Sigmoid colon (tissue), 7 donors: ENCODE data around the gene BCAR3. TPM values are rescaled to one million over a fixed set of nuclear protein-coding genes. Genes with fewer than 3 reads are reported as not detected.

ENCODE experiments used
- DNase-seq: peaks from one replicate; pipeline ENCODE4 v3.0.0-alpha.2; 2019
- H3K27ac ChIP-seq, 4 donors: fragments of 200-600 bp; sonication (generic); one replicate each; pipeline ENCODE4 v1.5.1; 2016 to 2019; ENCODE audit warnings: mild to moderate bottlenecking in 1 of 4
- H3K27me3 ChIP-seq, 3 donors: fragments of 200-600 bp; sonication (generic); one replicate each; pipeline ENCODE4 v1.5.1; 2019; ENCODE audit warnings: mild to moderate bottlenecking in 1 of 3
- H3K36me3 ChIP-seq, 4 donors: fragments of 200-600 bp; sonication (generic); one replicate each; pipeline ENCODE4 v1.5.1; 2016 to 2019
- H3K4me1 ChIP-seq, 4 donors: fragments of 200-600 bp; sonication (generic); one replicate each; pipeline ENCODE4 v1.5.1; 2017 to 2019
- H3K4me3 ChIP-seq, 4 donors: fragments of 200-600 bp; sonication (generic); one replicate each; pipeline ENCODE4 v1.5.1; 2017 to 2019; ENCODE audit warnings: mild to moderate bottlenecking in 2 of 4, moderate library complexity in 1 of 4
- H3K9me3 ChIP-seq, 4 donors: fragments of 200-600 bp in 3 of 4; sonication (generic) in 3 of 4; one replicate each; pipeline versions ENCODE4 v1.5.1 to v1.6.1; 2013 to 2019
- EP300 ChIP-seq, 4 donors: sonication (generic); formaldehyde crosslinking; IDR thresholded peaks; one replicate each; pipeline ENCODE4 v1.6.1; 2017; ENCODE audit warnings: antibody characterized with exemption in 4 of 4
- POLR2A ChIP-seq, 2 donors: fragments of 450-650 bp; IDR thresholded peaks; one replicate each; pipeline ENCODE4 v1.6.1; 2016; ENCODE audit warnings: antibody characterized with exemption in 2 of 2, mild to moderate bottlenecking in 2 of 2, moderate library complexity in 2 of 2
- POLR2AphosphoS5 ChIP-seq, 4 donors: sonication (generic); formaldehyde crosslinking; IDR thresholded peaks; one replicate each; pipeline ENCODE4 v1.6.1; 2017; ENCODE audit warnings: antibody characterized with exemption in 4 of 4
- WGBS, 2 donors: extraction: QIAGEN DNeasy Blood & Tissue Kit; methylation state at CpG; one replicate each; pipeline ENCODE4 v1.1.7; 2013; 5-methylcytosine and 5-hydroxymethylcytosine counted together
- intact Hi-C: fragments of 100-400 bp; cut with DNase I; formaldehyde crosslinking; loops from one replicate; pipeline ENCODE4 v1.15.1; 2023
- polyA plus RNA-seq, 3 donors: library from polyadenylated mRNA; stranded (reverse); fragments of 200-250 nt; gene quantifications; one replicate each; pipeline ENCODE4 v1.2.3, GENCODE V29; 2013
- total RNA-seq, 4 donors: library from RNA; depleted of rRNA; stranded (reverse); fragments of >200 nt; gene quantifications; one replicate each; pipeline ENCODE4 v1.1.0, GENCODE V29; 2016
- TF ChIP-seq, protein P1 (sequence below), 4 experiments: fragments of 450-650 bp in 3 of 4; fragments of 200-600 bp in 1 of 4; IDR thresholded peaks; one replicate each; pipeline ENCODE4 v1.5.1; 2016 to 2019; ENCODE audit warnings: antibody characterized with exemption in 4 of 4, mild to moderate bottlenecking in 3 of 4, moderate library complexity in 2 of 4
- donor health status: healthy with polysubstance abuse.
- donor health status: Bipolar disorder and iron deficiency.
- donor health status: healthy.

The BCAR3 gene
- total and polyA plus RNA-seq, 7 donors, result 12.3 to 43.2 (median 22.1) TPM

DNA sequence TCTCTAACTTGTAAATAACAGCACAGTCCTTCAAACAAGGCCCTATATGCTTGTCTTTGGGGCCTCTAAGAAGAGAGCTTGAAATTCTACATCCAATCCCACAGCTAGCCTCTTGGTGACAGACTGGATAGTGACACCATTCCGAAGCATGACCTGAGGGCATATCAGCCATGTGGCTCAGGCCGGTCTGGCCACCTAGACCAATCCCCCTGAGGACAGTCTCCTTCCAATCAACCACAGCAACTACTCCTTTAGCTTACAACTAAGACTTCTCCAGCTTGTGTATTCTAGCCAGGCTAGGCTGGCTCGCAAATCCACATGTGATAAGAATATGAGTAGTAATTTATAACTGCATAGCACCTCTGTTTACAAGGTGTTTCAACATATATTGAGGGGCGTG, 14.0 kb downstream of the BCAR3 start:
- TF ChIP-seq, protein P1, sequence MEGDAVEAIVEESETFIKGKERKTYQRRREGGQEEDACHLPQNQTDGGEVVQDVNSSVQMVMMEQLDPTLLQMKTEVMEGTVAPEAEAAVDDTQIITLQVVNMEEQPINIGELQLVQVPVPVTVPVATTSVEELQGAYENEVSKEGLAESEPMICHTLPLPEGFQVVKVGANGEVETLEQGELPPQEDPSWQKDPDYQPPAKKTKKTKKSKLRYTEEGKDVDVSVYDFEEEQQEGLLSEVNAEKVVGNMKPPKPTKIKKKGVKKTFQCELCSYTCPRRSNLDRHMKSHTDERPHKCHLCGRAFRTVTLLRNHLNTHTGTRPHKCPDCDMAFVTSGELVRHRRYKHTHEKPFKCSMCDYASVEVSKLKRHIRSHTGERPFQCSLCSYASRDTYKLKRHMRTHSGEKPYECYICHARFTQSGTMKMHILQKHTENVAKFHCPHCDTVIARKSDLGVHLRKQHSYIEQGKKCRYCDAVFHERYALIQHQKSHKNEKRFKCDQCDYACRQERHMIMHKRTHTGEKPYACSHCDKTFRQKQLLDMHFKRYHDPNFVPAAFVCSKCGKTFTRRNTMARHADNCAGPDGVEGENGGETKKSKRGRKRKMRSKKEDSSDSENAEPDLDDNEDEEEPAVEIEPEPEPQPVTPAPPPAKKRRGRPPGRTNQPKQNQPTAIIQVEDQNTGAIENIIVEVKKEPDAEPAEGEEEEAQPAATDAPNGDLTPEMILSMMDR (IDR thresholded peaks at IDR 0.05), result no peak
- TF ChIP-seq POLR2A (IDR thresholded peaks at IDR 0.05) (no peak), EP300 (IDR thresholded peaks at IDR 0.05) (no peak), POLR2AphosphoS5 (IDR thresholded peaks at IDR 0.05) (no peak)
- H3K27ac ChIP-seq, result peak overlapping the region in 3 of 4 donors; percentile 78 to 86 (median 80)
- no peak for DNase-seq
- H3K27me3 ChIP-seq, result no peaks in the 10 kb centered on the region
- intact Hi-C loops, result loop anchor here (2.0 kb wide), 1 partner anchor 13 kb away; the partner anchor contains the start of gene BCAR3
- no peaks in the 10 kb centered on the region for H3K36me3 ChIP-seq
- H3K9me3 ChIP-seq, result no peaks in the 10 kb centered on the region
- peaks cover 0 to 100% (median 97%) of the 10 kb centered on the region in 4 donors for H3K4me1 ChIP-seq
- H3K4me3 ChIP-seq, result no peak overlapping the region
- 50 to 82% methylated on average over 4 of the region's 4 CpGs for WGBS, 2 donors

DNA sequence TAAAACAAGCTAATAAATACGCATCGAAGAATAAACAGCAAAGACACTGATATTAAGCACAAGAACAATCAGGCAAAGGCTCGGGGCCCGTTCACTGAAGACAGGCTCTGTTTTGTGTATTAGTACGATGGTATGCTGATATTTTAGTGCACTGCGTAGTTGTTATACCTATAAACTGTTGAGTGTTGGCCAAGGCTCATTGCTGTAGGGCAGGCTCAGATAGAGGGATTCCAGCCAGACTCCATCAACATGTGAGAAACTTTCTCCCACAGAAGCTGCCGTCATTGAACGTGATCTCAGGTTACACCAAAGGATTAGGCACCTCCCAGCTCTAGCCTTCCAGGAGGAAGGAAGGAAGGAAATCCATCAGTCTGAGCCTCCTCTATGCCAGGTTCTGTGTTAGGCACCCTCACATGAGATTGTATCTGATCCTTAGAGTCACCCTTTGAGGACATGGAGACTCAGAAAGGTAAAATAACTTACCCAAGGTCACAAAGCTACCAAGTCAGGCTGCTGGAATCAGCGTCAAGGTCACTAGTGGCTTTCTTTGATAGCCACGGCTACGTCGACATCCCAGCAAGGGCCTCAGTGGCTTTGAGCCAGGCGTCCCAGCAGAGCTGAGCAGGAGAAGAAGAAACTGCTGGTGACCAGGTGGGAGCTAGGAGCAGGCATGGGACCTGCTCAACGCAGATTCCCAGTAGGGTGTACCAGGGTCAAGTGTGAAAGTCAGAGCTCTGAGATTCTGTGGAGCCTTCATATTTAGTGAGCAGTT, 14.8 kb downstream of the BCAR3 start:
- 92 to 94% methylated on average over 14 of the region's 14 CpGs for WGBS, 2 donors
- H3K9me3 ChIP-seq, result no peaks in the 10 kb centered on the region
- peaks cover 0 to 100% (median 96%) of the 10 kb centered on the region in 4 donors for H3K4me1 ChIP-seq
- no peaks in the 10 kb centered on the region for H3K27me3 ChIP-seq
- intact Hi-C loops, result loop anchor here (2.0 kb wide), 1 partner anchor 14 kb away; the partner anchor contains the start of gene BCAR3
- peak; percentile 89 for DNase-seq
- peak overlapping the region in 3 of 4 donors; percentile 78 to 86 (median 80) for H3K27ac ChIP-seq
- TF ChIP-seq POLR2AphosphoS5 (IDR thresholded peaks at IDR 0.05), result peak; percentile 91 to 99 (median 96)
- TF ChIP-seq, protein P1 (IDR thresholded peaks at IDR 0.05), result no peak
- TF ChIP-seq EP300 (IDR thresholded peaks at IDR 0.05), result peak; percentile 90 to 98 (median 94)
- TF ChIP-seq POLR2A (IDR thresholded peaks at IDR 0.05), result no peak
- no peak overlapping the region for H3K4me3 ChIP-seq
- no peaks in the 10 kb centered on the region for H3K36me3 ChIP-seq

DNA sequence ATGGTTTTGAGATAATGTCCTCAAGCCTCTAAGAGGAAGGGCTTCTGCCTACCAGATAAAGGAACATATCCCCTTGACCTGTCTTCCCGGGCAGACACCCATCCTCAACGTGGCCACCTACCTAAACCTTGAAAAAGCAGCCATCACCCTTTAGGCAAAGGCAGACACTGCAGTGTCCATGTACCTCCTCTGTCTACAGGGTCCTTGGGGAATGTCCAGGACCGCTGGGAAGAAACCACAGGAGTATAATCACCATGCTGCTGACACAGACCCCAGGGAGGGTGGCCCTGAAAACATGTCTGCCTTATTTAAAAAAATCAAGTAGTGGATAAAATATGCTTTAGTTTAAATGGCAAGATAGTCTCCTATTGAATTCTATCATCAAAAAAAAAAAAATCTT, 16.6 kb downstream of the BCAR3 start:
- Histone ChIP-seq H3K4me1 (peaks cover 0 to 97% (median 93%) of the 10 kb centered on the region in 4 donors), H3K27me3 (no peaks in the 10 kb centered on the region), H3K36me3 (no peaks in the 10 kb centered on the region), H3K27ac (peak overlapping the region; percentile 71 to 86 (median 79)), H3K9me3 (no peaks in the 10 kb centered on the region), H3K4me3 (no peak overlapping the region)
- WGBS, 2 donors, result 78 to 85% methylated on average over 3 of the region's 3 CpGs
- TF ChIP-seq POLR2AphosphoS5 (IDR thresholded peaks at IDR 0.05) (no peak), EP300 (IDR thresholded peaks at IDR 0.05) (no peak)
- TF ChIP-seq, protein P1 (IDR thresholded peaks at IDR 0.05), result no peak
- DNase-seq, result no peak
- intact Hi-C loops, result no loop called here

DNA sequence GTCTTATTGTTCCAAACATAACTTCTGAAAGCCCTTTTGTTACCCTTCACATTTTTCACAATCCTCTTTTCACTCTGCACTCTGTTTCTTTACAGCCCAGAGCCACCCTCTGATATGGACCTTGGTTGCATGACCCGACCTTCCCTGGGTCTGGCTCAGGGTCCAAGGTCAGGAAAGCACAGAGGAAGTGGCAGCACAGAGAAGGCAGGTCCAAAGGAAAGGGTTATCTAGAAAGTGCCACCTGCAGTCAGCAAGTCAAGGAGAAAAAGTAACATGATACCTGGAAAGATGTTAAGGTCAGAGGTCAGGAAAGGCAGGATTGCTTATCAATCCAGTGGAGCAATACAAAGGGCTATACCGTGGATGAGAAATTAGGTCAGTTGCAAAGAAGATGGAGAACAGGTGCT, 18.4 kb downstream of the BCAR3 start:
- no peaks in the 10 kb centered on the region for H3K27me3 ChIP-seq
- TF ChIP-seq, protein P1 (IDR thresholded peaks at IDR 0.05), result no peak
- TF ChIP-seq POLR2A (IDR thresholded peaks at IDR 0.05) (no peak), EP300 (IDR thresholded peaks at IDR 0.05) (no peak)
- no peak overlapping the region for H3K4me3 ChIP-seq
- no peaks in the 10 kb centered on the region for H3K36me3 ChIP-seq
- DNase-seq, result no peak
- H3K4me1 ChIP-seq, result peaks cover 0 to 79% (median 76%) of the 10 kb centered on the region in 4 donors
- no peaks in the 10 kb centered on the region for H3K9me3 ChIP-seq
- 61 to 87% methylated on average over 2 of the region's 2 CpGs for WGBS, 2 donors
- intact Hi-C loops, result no loop called here
- peak overlapping the region; percentile 71 to 86 (median 79) for H3K27ac ChIP-seq
